ENCODE results near the gene TMEM204.

TMEM204 gene

GRCh38 chr16:1553946-1554825 lies 20.7 kb downstream of the TMEM204 start:
- H3K9me3 ChIP-seq (ENCODE audit: control insufficient read depth, low read length) = no peaks in the 10 kb centered on the region
- no peak overlapping the region for H3K4me2 ChIP-seq (ENCODE audit: low read length)
- no peak for TF ChIP-seq CTCF (IDR thresholded peaks at IDR 0.05)
- H3K27ac ChIP-seq = no peak overlapping the region
- H3K4me3 ChIP-seq (ENCODE audit: low read depth, low read length) = no peak overlapping the region
- no peaks in the 10 kb centered on the region for H3K27me3 ChIP-seq (ENCODE audit: control insufficient read depth, insufficient read depth, low read length)
- no peak overlapping the region for H2AFZ ChIP-seq
- peaks cover 5% of the 10 kb centered on the region for H3K79me2 ChIP-seq
- no peak overlapping the region for H3K9ac ChIP-seq
- no peaks in the 10 kb centered on the region for H3K36me3 ChIP-seq (ENCODE audit: control insufficient read depth, insufficient read depth, low read length)
- no peaks in the 10 kb centered on the region for H3K4me1 ChIP-seq

- peaks cover 5% of the 10 kb centered on the region for H3K79me2 ChIP-seq
- no peak overlapping the region for H3K27ac ChIP-seq
- H3K4me1 ChIP-seq = no peaks in the 10 kb centered on the region
- H3K9me3 ChIP-seq (ENCODE audit: control insufficient read depth, low read length) = no peaks in the 10 kb centered on the region
- H3K4me2 ChIP-seq (ENCODE audit: low read length) = no peak overlapping the region
- no peak overlapping the region for H3K9ac ChIP-seq
- no peaks in the 10 kb centered on the region for H3K36me3 ChIP-seq (ENCODE audit: control insufficient read depth, insufficient read depth, low read length)
- H3K4me3 ChIP-seq (ENCODE audit: low read depth, low read length) = no peak overlapping the region
- H3K27me3 ChIP-seq (ENCODE audit: control insufficient read depth, insufficient read depth, low read length) = no peaks in the 10 kb centered on the region
- TF ChIP-seq CTCF (IDR thresholded peaks at IDR 0.05) = no peak
- H2AFZ ChIP-seq = no peak overlapping the region
Measured at GRCh38 chr16:1554826-1555445, 21.5 kb downstream of the TMEM204 start.

- TF ChIP-seq CTCF (IDR thresholded peaks at IDR 0.05) = no peak
- Histone ChIP-seq H3K4me3 (ENCODE audit: low read depth, low read length) (no peak overlapping the region), H3K4me2 (ENCODE audit: low read length) (no peak overlapping the region), H3K9ac (no peak overlapping the region), H3K79me2 (peaks cover 5% of the 10 kb centered on the region), H3K27me3 (ENCODE audit: control insufficient read depth, insufficient read depth, low read length) (no peaks in the 10 kb centered on the region), H3K9me3 (ENCODE audit: control insufficient read depth, low read length) (no peaks in the 10 kb centered on the region), H3K36me3 (ENCODE audit: control insufficient read depth, insufficient read depth, low read length) (no peaks in the 10 kb centered on the region), H3K4me1 (no peaks in the 10 kb centered on the region), H2AFZ (no peak overlapping the region), H3K27ac (no peak overlapping the region)
Measured at GRCh38 chr16:1556254-1556653, 22.8 kb downstream of the TMEM204 start.

GRCh38 chr16:1557074-1557473 lies 23.6 kb downstream of the TMEM204 start:
- Histone ChIP-seq H3K9ac (no peak overlapping the region), H3K4me1 (no peaks in the 10 kb centered on the region), H2AFZ (no peak overlapping the region), H3K4me2 (ENCODE audit: low read length) (no peak overlapping the region), H3K79me2 (peaks cover 5% of the 10 kb centered on the region), H3K36me3 (ENCODE audit: control insufficient read depth, insufficient read depth, low read length) (no peaks in the 10 kb centered on the region), H3K27ac (no peak overlapping the region), H3K27me3 (ENCODE audit: control insufficient read depth, insufficient read depth, low read length) (no peaks in the 10 kb centered on the region), H3K9me3 (ENCODE audit: control insufficient read depth, low read length) (no peaks in the 10 kb centered on the region), H3K4me3 (ENCODE audit: low read depth, low read length) (no peak overlapping the region)
- TF ChIP-seq CTCF (IDR thresholded peaks at IDR 0.05) = no peak

Measured in parathyroid adenoma (tissue), 2 donors.